Mesenchymal stem cell (in vitro differentiated cells and primary cell): ENCODE results near the gene MUSTN1. TPM values are rescaled to one million over a fixed set of nuclear protein-coding genes. Genes with fewer than 3 reads are reported as not detected.

Source experiments
- DNase-seq: peaks from one replicate; pipeline ENCODE4 v3.0.0-alpha.2; 2013
- H2AFZ ChIP-seq: one replicate; pipeline ENCODE4 v1.6.1; 2013; ENCODE audit warnings: low read depth, mild to moderate bottlenecking, control low read depth, inconsistent platforms, low read length, moderate library complexity
- H2AK5ac ChIP-seq: 2 replicates; pipeline ENCODE4 v1.6.1; 2013; ENCODE audit warnings: low read length, moderate library complexity, mild to moderate bottlenecking, inconsistent platforms; ENCODE audit not compliant: severe bottlenecking
- H2BK120ac ChIP-seq: one replicate; pipeline ENCODE4 v1.6.1; 2013; ENCODE audit warnings: low read depth, mild to moderate bottlenecking, inconsistent platforms, low read length, moderate library complexity
- H2BK12ac ChIP-seq, 2 experiments: one replicate each; pipeline ENCODE4 v1.6.1; 2013; ENCODE audit warnings: inconsistent platforms in 2 of 2, low read length in 2 of 2, mild to moderate bottlenecking in 2 of 2, moderate library complexity in 2 of 2, control low read depth in 1 of 2
- H2BK15ac ChIP-seq: one replicate; pipeline ENCODE4 v1.6.1; 2013; ENCODE audit warnings: mild to moderate bottlenecking, low read depth, inconsistent platforms; ENCODE audit not compliant: poor library complexity, severe bottlenecking
- H2BK5ac ChIP-seq: 2 replicates; pipeline ENCODE4 v1.6.1; 2013; ENCODE audit warnings: low read depth, mild to moderate bottlenecking, low read length, control low read depth, inconsistent platforms; ENCODE audit not compliant: poor library complexity, severe bottlenecking
- H3K14ac ChIP-seq, 2 experiments: one replicate each; pipeline ENCODE4 v1.6.1; 2013; ENCODE audit warnings: inconsistent platforms in 2 of 2, low read length in 2 of 2, control low read depth in 1 of 2, mild to moderate bottlenecking in 1 of 2, moderate library complexity in 1 of 2
- H3K18ac ChIP-seq, 2 experiments: one replicate each; pipeline ENCODE4 v1.6.1; 2013; ENCODE audit warnings: inconsistent platforms in 2 of 2, low read length in 2 of 2, control low read depth in 1 of 2, low read depth in 1 of 2, mild to moderate bottlenecking in 1 of 2
- H3K23ac ChIP-seq, 2 experiments: one replicate each; pipeline ENCODE4 v1.6.1; 2013; ENCODE audit warnings: inconsistent platforms in 2 of 2, low read length in 2 of 2, mild to moderate bottlenecking in 2 of 2, moderate library complexity in 2 of 2, control low read depth in 1 of 2
- H3K27ac ChIP-seq: 2 replicates; pipeline ENCODE4 v1.5.1; 2013; ENCODE audit warnings: mild to moderate bottlenecking, moderate library complexity, low read length, control low read depth, inconsistent platforms; ENCODE audit not compliant: poor library complexity, severe bottlenecking
- H3K27me3 ChIP-seq, 2 experiments: 2 replicates each; pipeline versions ENCODE4 v1.6.1 to v1.7.0; 2013; ENCODE audit warnings: low read length in 2 of 2, mild to moderate bottlenecking in 2 of 2, moderate library complexity in 2 of 2, control low read depth in 1 of 2, inconsistent platforms in 1 of 2; ENCODE audit not compliant: control insufficient read depth in 1 of 2, insufficient read depth in 1 of 2
- H3K36me3 ChIP-seq, 2 experiments: 2 replicates each; pipeline versions ENCODE4 v1.6.1 to v1.7.0; 2013; ENCODE audit warnings: low read length in 2 of 2, control low read depth in 1 of 2, inconsistent platforms in 1 of 2, low read depth in 1 of 2, mild to moderate bottlenecking in 1 of 2; ENCODE audit not compliant: insufficient read depth in 2 of 2, control insufficient read depth in 1 of 2
- H3K4ac ChIP-seq, 2 experiments: one replicate each; pipeline ENCODE4 v1.6.1; 2013; ENCODE audit warnings: inconsistent platforms in 2 of 2, low read length in 2 of 2, mild to moderate bottlenecking in 2 of 2, moderate library complexity in 2 of 2, control low read depth in 1 of 2, low read depth in 1 of 2
- H3K4me1 ChIP-seq: 2 replicates; pipeline ENCODE4 v1.6.1; 2013; ENCODE audit warnings: low read depth, low read length, control low read depth; ENCODE audit not compliant: control insufficient read depth, insufficient read depth
- H3K4me2 ChIP-seq: 2 replicates; pipeline ENCODE4 v1.6.1; 2013; ENCODE audit warnings: low read length, mild to moderate bottlenecking, inconsistent platforms; ENCODE audit not compliant: poor library complexity, severe bottlenecking
- H3K4me3 ChIP-seq, 2 experiments: 2 replicates each; pipeline versions ENCODE4 v1.5.1 to v1.7.0; 2013; ENCODE audit warnings: low read length in 2 of 2, mild to moderate bottlenecking in 2 of 2, control low read depth in 1 of 2, low read depth in 1 of 2; ENCODE audit not compliant: insufficient read depth in 1 of 2
- H3K79me1 ChIP-seq: replicated peaks from 2 replicates; pipeline ENCODE4 v1.6.1; 2013; ENCODE audit warnings: mild to moderate bottlenecking, control low read depth, low read length, inconsistent platforms; ENCODE audit not compliant: poor library complexity, severe bottlenecking
- H3K9ac ChIP-seq: 2 replicates; pipeline ENCODE4 v1.7.0; 2013; ENCODE audit warnings: mild to moderate bottlenecking, low read length, moderate library complexity
- H3K9me3 ChIP-seq: 2 replicates; pipeline ENCODE4 v1.7.0; 2013; ENCODE audit warnings: mild to moderate bottlenecking, low read length; ENCODE audit not compliant: control insufficient read depth
- H4K8ac ChIP-seq: one replicate; pipeline ENCODE4 v1.6.1; 2013; ENCODE audit warnings: inconsistent platforms, mild to moderate bottlenecking, low read length, moderate library complexity
- H4K91ac ChIP-seq: one replicate; pipeline ENCODE4 v1.6.1; 2013; ENCODE audit warnings: mild to moderate bottlenecking, low read length, inconsistent platforms
- WGBS: methylation state at CpG from one replicate; pipeline ENCODE4 v1.1.7; 2013; ENCODE audit warnings: mixed read lengths; 5-methylcytosine and 5-hydroxymethylcytosine counted together
- polyA plus RNA-seq, 2 experiments: library from polyadenylated mRNA; stranded (reverse); fragments of 200-250 nt; gene quantifications; one replicate each; pipeline ENCODE4 v1.2.3, GENCODE V29; 2013

The MUSTN1 gene
- polyA plus RNA-seq (2013, experiment 1 of 2), result 0.48 TPM
- polyA plus RNA-seq (2013, experiment 2 of 2), result not detected

GRCh38 chr3:52834871-52835501 is at the start of gene MUSTN1:
MUSTN1 (minus strand) TSS chr3:52835019; CDS start chr3:52834948, 71 bp downstream.
- H4K8ac ChIP-seq, result no peak within 1 kb of the TSS
- H3K14ac ChIP-seq, result peak within 1 kb of the TSS in 1 of 2 experiments; percentile 15
- H3K27ac ChIP-seq, result no peak within 1 kb of the TSS
- peak within 1 kb of the TSS; percentile 21 for H3K4me2 ChIP-seq
- peaks cover 0 to 4% of the 10 kb centered on the region in 2 experiments for H3K27me3 ChIP-seq
- no peak within 1 kb of the TSS for H3K4me3 ChIP-seq
- no peak within 1 kb of the TSS for H2BK5ac ChIP-seq
- no peak within 1 kb of the TSS for H3K4ac ChIP-seq
- H3K36me3 ChIP-seq, result peaks cover 23 to 28% of the 10 kb centered on the region in 2 experiments
- 58% methylated on average over 10 of the region's 11 CpGs for WGBS
- no peak within 1 kb of the TSS for H2BK12ac ChIP-seq
- peak; percentile 24 for DNase-seq
- no peak within 1 kb of the TSS for H3K23ac ChIP-seq
- no peak within 1 kb of the TSS for H2AFZ ChIP-seq
- no peak within 1 kb of the TSS for H2AK5ac ChIP-seq
- H3K79me1 ChIP-seq, result no peaks in the 10 kb centered on the region
- no peak within 1 kb of the TSS for H3K18ac ChIP-seq
- H4K91ac ChIP-seq, result peak within 1 kb of the TSS; percentile 20
- H2BK120ac ChIP-seq, result no peak within 1 kb of the TSS
- no peaks in the 10 kb centered on the region for H3K9me3 ChIP-seq
- no peak within 1 kb of the TSS for H3K9ac ChIP-seq
- H2BK15ac ChIP-seq, result no peak within 1 kb of the TSS
- H3K4me1 ChIP-seq, result peaks cover 33% of the 10 kb centered on the region

GRCh38 chr3:52882377-52882776 is 47.6 kb upstream of the MUSTN1 start:
- Histone ChIP-seq H2BK12ac (no peak overlapping the region), H2AK5ac (no peak overlapping the region), H2AFZ (no peak overlapping the region), H3K23ac (no peak overlapping the region), H3K4me3 (no peak overlapping the region), H3K4me1 (peaks cover 1% of the 10 kb centered on the region), H3K18ac (no peak overlapping the region), H4K8ac (no peak overlapping the region), H3K9me3 (peaks cover 6% of the 10 kb centered on the region), H3K4me2 (no peak overlapping the region), H2BK15ac (no peak overlapping the region), H3K14ac (no peak overlapping the region), H4K91ac (no peak overlapping the region), H3K27ac (no peak overlapping the region), H2BK5ac (no peak overlapping the region), H3K79me1 (peaks cover 34% of the 10 kb centered on the region), H3K9ac (no peak overlapping the region), H2BK120ac (no peak overlapping the region), H3K27me3 (no peaks in the 10 kb centered on the region), H3K4ac (no peak overlapping the region), H3K36me3 (peaks cover 13 to 23% of the 10 kb centered on the region in 2 experiments)
- no peak for DNase-seq
- 94% methylated on average over 4 of the region's 4 CpGs for WGBS

GRCh38 chr3:52881871-52882270 is 47.1 kb upstream of the MUSTN1 start:
- Histone ChIP-seq H3K23ac (no peak overlapping the region), H3K4me1 (no peaks in the 10 kb centered on the region), H2BK120ac (no peak overlapping the region)

GRCh38 chr3:52880474-52880873 is 45.7 kb upstream of the MUSTN1 start:
- Histone ChIP-seq H2AFZ (no peak overlapping the region), H3K4me3 (no peak overlapping the region), H4K91ac (no peak overlapping the region), H3K4me2 (no peak overlapping the region), H3K79me1 (peaks cover 31% of the 10 kb centered on the region), H3K9ac (no peak overlapping the region), H2BK5ac (no peak overlapping the region), H2BK12ac (no peak overlapping the region), H3K4ac (no peak overlapping the region), H2BK120ac (no peak overlapping the region), H3K18ac (no peak overlapping the region), H3K4me1 (peaks cover 2% of the 10 kb centered on the region), H2AK5ac (no peak overlapping the region), H3K23ac (no peak overlapping the region), H3K9me3 (peaks cover 6% of the 10 kb centered on the region), H3K36me3 (peaks cover 10 to 17% of the 10 kb centered on the region in 2 experiments), H2BK15ac (no peak overlapping the region), H3K27ac (no peak overlapping the region), H4K8ac (no peak overlapping the region), H3K14ac (no peak overlapping the region), H3K27me3 (no peaks in the 10 kb centered on the region)
- no peak for DNase-seq
- 86% methylated on average over 3 of the region's 3 CpGs for WGBS

More at GRCh38 chr3:52881871-52882270, 47.1 kb upstream of the MUSTN1 start:
- Histone ChIP-seq H4K91ac (no peak overlapping the region), H3K4me2 (no peak overlapping the region), H4K8ac (peak overlapping the region; percentile 40), H2BK15ac (no peak overlapping the region), H3K14ac (no peak overlapping the region), H3K79me1 (peaks cover 34% of the 10 kb centered on the region), H3K36me3 (peaks cover 15 to 23% of the 10 kb centered on the region in 2 experiments), H2BK5ac (no peak overlapping the region), H3K27me3 (no peaks in the 10 kb centered on the region), H3K27ac (no peak overlapping the region), H2AK5ac (no peak overlapping the region), H3K9ac (no peak overlapping the region), H3K18ac (no peak overlapping the region), H3K4me3 (no peak overlapping the region), H3K4ac (no peak overlapping the region), H2AFZ (no peak overlapping the region), H2BK12ac (no peak overlapping the region), H3K9me3 (peaks cover 6% of the 10 kb centered on the region)
- peak; percentile 25 for DNase-seq
- WGBS, result 62% methylated on average over 4 of the region's 4 CpGs
